NCI-H2227 (cell line): ENCODE measurements around the gene IGFBP2.
A peak's percentile ranks its signal among the peaks of the same experiment; 100 is the strongest.

Experiments used
- DNase-seq: peaks from one replicate; lab custom pipeline; 2025; ENCODE audit not compliant: unreplicated experiment; lab: John Stamatoyannopoulos, UW

The IGFBP2 gene

DNA sequence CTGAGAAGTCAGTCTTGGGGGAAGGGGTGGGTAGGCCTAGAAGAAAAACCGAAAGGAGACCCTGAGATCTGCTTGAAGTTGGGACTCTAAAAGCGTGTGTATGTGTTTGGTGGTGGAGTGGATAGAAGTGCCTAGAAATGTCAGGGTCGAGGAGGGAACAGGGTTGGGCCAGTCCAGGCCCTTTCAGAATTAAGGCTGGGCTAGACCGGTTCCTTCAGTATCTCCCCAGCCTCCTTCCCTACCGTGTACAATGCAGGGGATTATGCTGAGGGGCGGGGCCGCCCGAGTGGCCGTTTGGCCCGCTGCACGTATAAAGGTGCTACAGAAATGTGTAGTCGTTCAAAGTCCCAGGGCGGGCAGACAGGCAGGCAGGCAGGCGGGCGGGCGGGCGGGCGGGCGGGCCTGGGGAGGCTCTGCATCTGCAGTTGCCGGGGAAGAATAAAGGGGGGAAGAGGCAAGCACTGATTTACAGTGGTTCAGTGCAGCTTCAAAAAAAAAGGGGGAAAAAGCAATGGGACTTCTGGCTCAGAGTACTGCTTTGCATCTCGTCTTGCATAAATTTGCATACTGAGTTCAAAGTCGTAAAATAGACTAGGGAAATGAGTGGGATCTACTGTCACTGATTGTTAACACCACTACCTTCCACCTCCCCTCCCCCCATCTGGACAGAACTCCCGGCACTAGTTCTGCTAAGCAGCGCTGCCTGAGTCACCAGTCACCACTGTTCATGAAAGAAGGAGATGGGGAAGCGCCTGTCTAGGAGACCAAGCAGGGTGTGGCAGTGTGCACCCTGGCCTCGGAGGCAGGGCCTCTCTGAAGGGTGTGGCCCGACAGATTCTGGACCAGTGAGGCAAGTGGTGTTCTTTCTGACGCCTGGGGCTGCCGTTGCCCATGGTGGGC is 3.6 kb downstream of the IGFBP2 start:
- DNase-seq: peak; percentile 66

GRCh38 chr2:216637472-216637871 is 4.3 kb downstream of the IGFBP2 start:
- DNase-seq: no peak

DNA sequence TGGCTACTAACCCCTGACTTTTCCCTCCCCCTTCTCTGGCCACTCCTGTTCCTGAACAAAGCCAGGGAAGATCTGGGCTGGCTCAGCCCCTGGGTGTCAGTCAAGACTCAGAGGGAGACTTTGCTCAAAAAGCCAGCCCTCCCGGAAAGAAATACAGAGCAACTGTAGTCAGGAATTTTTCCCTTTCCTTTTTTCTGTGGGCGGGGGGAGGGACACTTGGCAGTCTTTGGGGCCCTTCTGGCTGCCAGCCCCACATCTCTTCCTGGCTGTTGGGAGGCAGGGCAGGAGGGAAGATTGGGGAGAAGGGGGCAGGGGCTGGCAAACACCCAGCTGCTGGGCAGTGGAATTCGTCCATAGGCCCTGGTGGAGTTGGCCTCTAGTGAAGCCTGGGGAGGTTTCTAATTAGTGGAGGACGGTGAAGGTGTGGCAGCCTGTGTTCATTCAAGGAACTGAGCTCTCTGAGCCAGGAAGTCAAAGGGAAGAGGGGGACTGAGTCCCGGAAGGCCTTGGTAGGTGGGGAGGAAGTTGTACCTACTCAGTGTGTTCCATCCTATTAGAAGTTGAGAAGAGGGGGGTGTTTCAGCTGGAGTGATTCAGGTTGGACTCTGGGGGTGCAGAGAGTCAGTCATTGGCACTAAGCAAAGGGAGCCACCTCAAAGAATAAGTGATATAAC is 10.9 kb downstream of the IGFBP2 start:
- no peak for DNase-seq

GRCh38 chr2:216644842-216645635 is 11.8 kb downstream of the IGFBP2 start:
- peak; percentile 72 for DNase-seq

DNA sequence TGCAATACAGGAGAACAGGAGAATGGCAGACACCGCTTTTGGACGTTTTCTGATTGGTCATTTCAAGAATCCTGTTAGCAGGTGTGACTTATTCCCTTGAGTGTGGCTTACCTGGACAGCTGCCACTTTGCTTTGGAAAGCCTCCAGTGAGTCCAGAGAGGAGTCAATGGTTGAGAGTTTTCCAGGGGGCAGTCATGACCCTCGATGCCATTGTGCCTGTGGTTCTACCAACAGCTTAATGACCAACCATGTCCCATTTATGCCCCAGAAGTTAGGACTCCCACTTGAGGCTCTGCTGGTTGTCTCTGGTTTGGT is 12.4 kb downstream of the IGFBP2 start:
- DNase-seq: no peak

DNA sequence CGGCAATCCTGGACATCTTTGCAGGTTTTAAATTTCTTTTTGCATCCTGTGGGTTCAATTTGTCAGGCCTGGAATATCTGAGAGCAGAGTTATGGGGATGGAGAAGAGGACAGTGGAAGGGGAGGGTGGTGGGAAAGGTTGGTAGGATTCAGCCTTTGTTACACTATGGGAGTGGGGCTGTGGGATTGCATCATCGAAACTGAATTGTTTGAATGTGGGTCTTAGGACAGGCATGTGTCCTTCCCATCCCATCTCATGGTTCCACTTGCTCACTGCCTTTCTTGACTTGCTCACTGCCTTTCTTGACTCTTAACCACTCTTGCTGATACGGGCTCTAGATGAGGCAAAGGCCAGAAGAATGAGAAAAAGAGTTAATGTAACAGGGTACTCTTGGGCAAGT is 12.9 kb downstream of the IGFBP2 start:
- DNase-seq: no peak

GRCh38 chr2:216648105-216648504 is 14.9 kb downstream of the IGFBP2 start:
- DNase-seq: no peak

- no peak for DNase-seq
These were observed 16.4 kb downstream of the IGFBP2 start for GRCh38 chr2:216649574-216649973.

- DNase-seq: no peak
These were observed 17.5 kb downstream of the IGFBP2 start for GRCh38 chr2:216650626-216651257.

GRCh38 chr2:216651351-216651881 is 18.2 kb downstream of the IGFBP2 start:
- DNase-seq: no peak

DNA sequence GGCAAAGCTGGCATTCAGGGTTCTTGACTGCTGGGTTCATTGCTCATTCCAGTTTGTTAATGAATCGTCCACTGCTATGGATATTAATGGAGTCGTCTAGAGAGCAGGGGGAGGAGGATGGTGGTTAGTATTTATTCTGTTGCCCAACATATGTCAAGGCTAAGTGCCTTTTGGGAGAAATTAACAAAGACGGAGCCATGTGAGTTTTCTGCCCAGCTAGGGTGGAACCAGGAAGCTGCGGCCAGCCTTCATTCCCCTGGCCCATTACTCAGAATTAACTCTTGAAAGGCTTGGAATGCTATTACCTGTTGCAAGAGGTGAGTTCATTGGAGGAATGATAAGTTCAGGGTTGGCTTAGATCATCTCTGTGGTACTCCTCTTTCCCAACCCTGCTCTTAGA is 19.3 kb downstream of the IGFBP2 start:
- no peak for DNase-seq

GRCh38 chr2:216653093-216653799 is 20.0 kb downstream of the IGFBP2 start:
- no peak for DNase-seq

- no peak for DNase-seq
These were observed 20.7 kb downstream of the IGFBP2 start for GRCh38 chr2:216653931-216654365.

DNA sequence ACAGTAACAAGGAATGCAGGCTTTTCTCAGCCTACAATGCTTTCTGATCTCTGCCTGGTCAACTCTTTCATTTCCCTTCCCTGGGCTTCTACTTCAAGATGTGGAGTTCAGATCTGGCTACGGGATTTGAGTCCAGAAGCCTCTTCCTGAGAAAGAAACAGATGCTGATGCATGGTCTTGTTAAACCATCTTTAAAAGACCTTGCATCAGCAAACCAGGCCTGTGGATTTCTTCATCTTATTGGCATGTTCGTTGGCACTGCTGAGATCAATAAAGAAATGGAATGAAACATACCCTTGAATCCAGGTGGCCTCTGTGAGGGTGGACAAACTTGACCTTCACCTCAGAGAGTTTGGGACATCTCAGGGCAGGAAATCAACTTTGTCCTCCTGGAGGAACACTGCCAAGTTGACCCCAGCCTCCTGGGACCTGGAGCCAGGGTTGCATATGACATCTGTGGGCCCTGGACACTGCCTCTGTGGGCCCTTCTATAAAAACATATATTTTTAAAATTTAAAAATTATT is 21.4 kb downstream of the IGFBP2 start:
- no peak for DNase-seq

DNA sequence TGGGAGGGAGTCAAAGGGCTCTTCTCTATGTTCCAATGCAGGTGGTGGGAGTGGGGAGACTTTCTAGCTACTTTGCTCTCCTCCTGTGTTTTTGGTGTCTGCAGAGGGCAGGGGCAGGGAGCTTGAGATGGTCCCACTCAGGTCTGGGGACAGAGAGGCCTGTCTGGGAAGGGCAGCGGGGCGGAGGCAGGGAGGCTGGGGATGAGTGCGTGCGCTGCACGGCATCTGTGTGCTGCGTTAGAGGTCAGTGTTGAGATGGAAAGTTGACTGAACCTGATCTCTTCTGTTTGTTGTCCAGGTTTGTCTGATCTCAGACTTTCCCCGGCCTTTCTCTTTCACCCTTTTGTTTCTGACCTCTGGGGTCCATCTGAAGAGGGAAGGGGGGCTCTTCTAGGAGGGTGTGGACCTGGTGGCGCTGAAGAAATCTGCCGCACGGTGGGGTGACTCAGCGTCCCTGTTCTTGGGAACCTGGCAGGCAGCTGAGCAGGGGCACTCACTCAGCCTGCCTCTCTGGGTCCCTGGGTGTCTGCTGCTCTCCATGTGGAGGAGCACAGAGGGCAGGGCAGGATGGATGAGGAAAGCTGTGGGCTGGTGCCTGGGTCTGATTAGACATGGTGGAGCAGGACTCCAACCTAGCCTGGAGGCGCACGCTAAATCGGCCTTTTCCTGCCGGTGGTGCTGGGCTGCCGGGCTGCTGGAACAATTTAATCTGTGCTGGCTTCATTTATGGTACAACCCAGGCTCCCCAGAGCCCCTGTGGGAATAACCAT is 24.1 kb downstream of the IGFBP2 start:
- no peak for DNase-seq

GRCh38 chr2:216657980-216658379 is 24.8 kb downstream of the IGFBP2 start:
- DNase-seq: no peak

GRCh38 chr2:216658757-216659156 is 25.5 kb downstream of the IGFBP2 start:
- DNase-seq: no peak

DNA sequence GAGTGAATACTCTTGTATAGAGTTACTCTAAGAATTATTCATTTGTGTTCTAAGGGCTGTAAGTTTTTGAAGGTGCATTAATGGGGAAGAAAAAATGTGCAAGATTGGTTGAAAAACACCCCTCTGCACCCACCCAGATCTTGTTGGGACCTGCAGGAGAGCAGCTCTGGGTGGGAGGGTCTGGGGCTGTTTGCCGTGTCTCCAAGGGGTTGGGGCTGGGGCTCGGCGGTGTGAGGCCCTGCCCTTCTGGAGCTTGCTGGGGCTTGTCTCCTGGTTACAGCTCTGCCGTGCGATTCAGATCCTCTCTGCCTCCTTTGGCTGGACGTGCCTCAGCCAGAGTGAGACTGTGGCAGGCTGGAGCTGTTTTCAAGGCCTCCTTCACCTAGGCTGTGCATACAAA is 26.1 kb downstream of the IGFBP2 start:
- DNase-seq: no peak

DNA sequence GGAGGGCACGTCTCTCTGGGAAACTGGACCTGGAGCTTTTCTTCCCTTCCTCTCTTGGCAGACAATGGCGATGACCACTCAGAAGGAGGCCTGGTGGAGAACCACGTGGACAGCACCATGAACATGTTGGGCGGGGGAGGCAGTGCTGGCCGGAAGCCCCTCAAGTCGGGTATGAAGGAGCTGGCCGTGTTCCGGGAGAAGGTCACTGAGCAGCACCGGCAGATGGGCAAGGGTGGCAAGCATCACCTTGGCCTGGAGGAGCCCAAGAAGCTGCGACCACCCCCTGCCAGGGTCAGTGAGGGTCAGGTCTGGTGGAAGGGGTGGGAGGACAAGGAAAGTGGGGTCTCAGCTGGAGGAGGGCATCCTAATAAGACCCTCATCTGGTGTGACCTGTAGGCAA is 27.3 kb downstream of the IGFBP2 start:
- no peak for DNase-seq
